OCI-LY7 (cell line): ENCODE results near the gene KCNQ4.

ENCODE experiments used
- EZH2phosphoT487 ChIP-seq: fragments of 200-600 bp; sonication (generic); IDR thresholded peaks from 2 replicates; pipeline ENCODE4 v1.6.1; 2018; ENCODE audit warnings: low read depth, borderline replicate concordance, mild to moderate bottlenecking, mixed run types, antibody characterized with exemption, low read length, moderate library complexity, mixed read lengths
- TF ChIP-seq, protein P1 (sequence below): fragments of 200-600 bp; sonication (generic); conservative IDR thresholded peaks from 2 replicates; pipeline ENCODE4 v1.5.1; 2014; ENCODE audit warnings: mild to moderate bottlenecking, antibody characterized with exemption, low read length, moderate library complexity, mixed read lengths

DNA sequence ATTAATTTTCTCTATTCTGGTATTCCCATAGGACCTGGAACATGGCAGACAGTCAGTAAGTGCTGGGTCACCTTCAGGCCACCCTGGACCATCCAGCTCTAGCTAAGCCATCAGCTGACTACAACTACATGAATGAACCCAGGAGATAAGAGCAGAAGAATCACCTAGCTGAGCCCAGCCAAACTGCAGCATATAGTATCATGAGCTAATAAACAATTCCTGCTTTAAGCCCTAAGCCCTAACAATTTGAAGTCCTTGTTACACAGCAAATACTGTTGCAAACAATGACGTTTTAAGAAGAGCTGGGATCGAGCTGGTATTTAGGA, 92.8 kb downstream of the KCNQ4 start:
- TF ChIP-seq, protein P1, sequence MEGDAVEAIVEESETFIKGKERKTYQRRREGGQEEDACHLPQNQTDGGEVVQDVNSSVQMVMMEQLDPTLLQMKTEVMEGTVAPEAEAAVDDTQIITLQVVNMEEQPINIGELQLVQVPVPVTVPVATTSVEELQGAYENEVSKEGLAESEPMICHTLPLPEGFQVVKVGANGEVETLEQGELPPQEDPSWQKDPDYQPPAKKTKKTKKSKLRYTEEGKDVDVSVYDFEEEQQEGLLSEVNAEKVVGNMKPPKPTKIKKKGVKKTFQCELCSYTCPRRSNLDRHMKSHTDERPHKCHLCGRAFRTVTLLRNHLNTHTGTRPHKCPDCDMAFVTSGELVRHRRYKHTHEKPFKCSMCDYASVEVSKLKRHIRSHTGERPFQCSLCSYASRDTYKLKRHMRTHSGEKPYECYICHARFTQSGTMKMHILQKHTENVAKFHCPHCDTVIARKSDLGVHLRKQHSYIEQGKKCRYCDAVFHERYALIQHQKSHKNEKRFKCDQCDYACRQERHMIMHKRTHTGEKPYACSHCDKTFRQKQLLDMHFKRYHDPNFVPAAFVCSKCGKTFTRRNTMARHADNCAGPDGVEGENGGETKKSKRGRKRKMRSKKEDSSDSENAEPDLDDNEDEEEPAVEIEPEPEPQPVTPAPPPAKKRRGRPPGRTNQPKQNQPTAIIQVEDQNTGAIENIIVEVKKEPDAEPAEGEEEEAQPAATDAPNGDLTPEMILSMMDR: no peak
- TF ChIP-seq EZH2phosphoT487: no peak
